ENCODE measurements around the gene NBL1.

NBL1 gene

GRCh38 chr1:19656780-19657466 lies 12.8 kb downstream of the NBL1 start:
- DNase-seq (ENCODE audit: low read depth) = peak; percentile 32
- H3K4me3 ChIP-seq (ENCODE audit: low read depth, low read length) = no peak overlapping the region
- TF ChIP-seq MYC (IDR thresholded peaks at IDR 0.05; ENCODE audit: low read depth, low read length) (no peak), MAX (IDR thresholded peaks at IDR 0.05; ENCODE audit: low read depth, low read length) (no peak), POLR2A (IDR thresholded peaks at IDR 0.05; ENCODE audit: extremely low read depth, insufficient read length) (no peak), CTCF (IDR thresholded peaks at IDR 0.05; ENCODE audit: low read depth, low read length) (no peak)

GRCh38 chr1:19657511-19657910 lies 13.4 kb downstream of the NBL1 start:
- no peak overlapping the region for H3K4me3 ChIP-seq (ENCODE audit: low read depth, low read length)
- DNase-seq (ENCODE audit: low read depth) = no peak
- no peak for TF ChIP-seq MAX (IDR thresholded peaks at IDR 0.05; ENCODE audit: low read depth, low read length)
- no peak for TF ChIP-seq POLR2A (IDR thresholded peaks at IDR 0.05; ENCODE audit: extremely low read depth, insufficient read length)

DNA sequence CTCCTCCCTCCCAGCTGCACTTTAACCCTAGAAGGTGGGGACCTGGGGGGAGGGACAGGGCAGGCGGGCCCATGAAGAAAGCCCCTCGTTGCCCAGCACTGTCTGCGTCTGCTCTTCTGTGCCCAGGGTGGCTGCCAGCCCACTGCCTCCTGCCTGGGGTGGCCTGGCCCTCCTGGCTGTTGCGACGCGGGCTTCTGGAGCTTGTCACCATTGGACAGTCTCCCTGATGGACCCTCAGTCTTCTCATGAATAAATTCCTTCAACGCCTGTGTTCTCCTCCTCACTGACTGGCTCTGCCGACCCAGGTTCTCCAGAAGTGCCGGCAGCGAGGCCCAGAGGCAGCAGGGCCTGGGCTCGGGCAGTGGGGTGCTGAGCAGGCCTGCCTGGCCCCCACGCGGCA lies 14.1 kb downstream of the NBL1 start:
- DNase-seq (ENCODE audit: low read depth) = no peak
- TF ChIP-seq CTCF (IDR thresholded peaks at IDR 0.05; ENCODE audit: low read depth, low read length) (no peak), MYC (IDR thresholded peaks at IDR 0.05; ENCODE audit: low read depth, low read length) (no peak), POLR2A (IDR thresholded peaks at IDR 0.05; ENCODE audit: extremely low read depth, insufficient read length) (no peak), MAX (IDR thresholded peaks at IDR 0.05; ENCODE audit: low read depth, low read length) (no peak)
- H3K4me3 ChIP-seq (ENCODE audit: low read depth, low read length) = no peak overlapping the region

- TF ChIP-seq MAX (IDR thresholded peaks at IDR 0.05; ENCODE audit: low read depth, low read length) = no peak
- TF ChIP-seq CTCF (IDR thresholded peaks at IDR 0.05; ENCODE audit: low read depth, low read length) = peak; percentile 42
- DNase-seq (ENCODE audit: low read depth) = peak; percentile 44
- H3K4me3 ChIP-seq (ENCODE audit: low read depth, low read length) = no peak overlapping the region
Measured at GRCh38 chr1:19661721-19662228, 17.7 kb downstream of the NBL1 start.

- TF ChIP-seq CTCF (IDR thresholded peaks at IDR 0.05; ENCODE audit: low read depth, low read length) (no peak), POLR2A (IDR thresholded peaks at IDR 0.05; ENCODE audit: extremely low read depth, insufficient read length) (no peak), MAX (IDR thresholded peaks at IDR 0.05; ENCODE audit: low read depth, low read length) (no peak), MYC (IDR thresholded peaks at IDR 0.05; ENCODE audit: low read depth, low read length) (no peak)
- DNase-seq (ENCODE audit: low read depth) = no peak
- no peak overlapping the region for H3K4me3 ChIP-seq (ENCODE audit: low read depth, low read length)
Measured at GRCh38 chr1:19662313-19662712, 18.2 kb downstream of the NBL1 start.

DNA sequence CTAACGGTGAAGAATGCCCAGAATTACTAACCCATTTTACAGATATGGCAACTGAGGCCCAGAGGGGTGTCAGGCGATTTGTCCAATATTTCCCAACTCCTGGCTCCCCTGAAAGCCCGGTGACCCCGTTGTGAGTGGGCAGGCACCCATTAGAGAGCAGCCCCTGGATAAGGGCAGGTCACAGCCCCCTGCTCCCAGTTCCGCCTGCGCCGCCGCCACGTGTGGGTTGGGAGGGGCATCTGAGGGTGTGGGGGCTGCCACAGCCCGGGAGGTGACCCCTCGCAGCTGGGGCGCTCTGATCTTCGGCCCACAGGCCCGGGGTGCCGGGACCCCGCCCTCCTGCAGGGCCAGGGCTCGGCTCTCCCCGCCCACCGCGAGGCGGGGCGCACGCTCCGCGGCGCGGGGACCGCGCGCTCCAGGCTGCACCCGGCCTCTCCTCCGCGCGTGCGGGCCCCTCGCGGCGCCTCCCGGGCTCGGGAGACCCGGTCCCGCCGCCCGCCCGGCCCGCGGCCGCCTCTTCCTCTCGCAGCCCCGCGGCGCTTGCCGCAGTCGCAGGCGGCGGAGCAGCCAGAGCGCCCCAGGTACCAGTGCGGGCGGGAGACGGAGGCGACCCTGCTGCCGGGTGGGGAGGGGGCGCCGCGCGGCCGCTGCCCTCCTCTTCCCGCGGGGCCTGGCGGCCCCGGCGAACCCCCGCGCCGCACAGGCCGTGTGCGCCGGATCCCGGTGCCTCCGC lies 20.5 kb downstream of the NBL1 start, which contains the start of gene HTR6:
HTR6 (plus strand) TSS at position 423 of the 733 bp plus-strand sequence. CDS start 879 bp downstream, outside the sequence.
- no peak for DNase-seq (ENCODE audit: low read depth)
- H3K4me3 ChIP-seq (ENCODE audit: low read depth, low read length) = no peak within 1 kb of the TSS
- TF ChIP-seq POLR2A (IDR thresholded peaks at IDR 0.05; ENCODE audit: extremely low read depth, insufficient read length) (no peak), MAX (IDR thresholded peaks at IDR 0.05; ENCODE audit: low read depth, low read length) (no peak), MYC (IDR thresholded peaks at IDR 0.05; ENCODE audit: low read depth, low read length) (no peak), CTCF (IDR thresholded peaks at IDR 0.05; ENCODE audit: low read depth, low read length) (no peak)

Measured in NB4 (cell line).